BJ (cell line): Measurements from ENCODE around the gene CASP7. TPM values are rescaled to one million over a fixed set of nuclear protein-coding genes. Genes with fewer than 3 reads are reported as not detected.

Source experiments
- CTCF ChIA-PET: fragments of 350-600 bp; formaldehyde crosslinking; extraction: SDS; loops from one replicate; lab custom pipeline; 2021; ENCODE audit warnings: antibody characterized with exemption, inconsistent platforms; lab: Yijun Ruan, JAX
- POLR2A ChIA-PET: fragments of 300-600 bp; sonication (Branson Sonifier 250); formaldehyde crosslinking; extraction: SDS; loops from one replicate; lab custom pipeline; 2021; ENCODE audit warnings: antibody characterized with exemption; lab: Charles Lee
- DNase-seq: peaks from one replicate; pipeline ENCODE4 v3.0.0-alpha.2; 2011; ENCODE audit warnings: low read depth
- H3K27me3 ChIP-seq: 2 replicates; pipeline ENCODE4 v1.6.0; 2011; ENCODE audit warnings: low read length; ENCODE audit not compliant: control insufficient read depth, insufficient read depth
- H3K36me3 ChIP-seq: 2 replicates; pipeline ENCODE4 v1.5.1; 2011; ENCODE audit warnings: low read length; ENCODE audit not compliant: control insufficient read depth, insufficient read depth
- H3K4me3 ChIP-seq: 2 replicates; pipeline ENCODE4 v1.5.1; 2011; ENCODE audit warnings: low read depth, mild to moderate bottlenecking, control low read depth, low read length
- CTCF ChIP-seq: IDR thresholded peaks from 2 replicates; pipeline ENCODE4 v1.5.1; 2011; ENCODE audit warnings: low read depth, mild to moderate bottlenecking, control low read depth, inconsistent platforms, low read length, moderate library complexity; ENCODE audit not compliant: insufficient read depth
- polyA plus RNA-seq: library from polyadenylated mRNA; depleted of rRNA; stranded (reverse); fragments of >200 nt; gene quantifications from 2 replicates; pipeline ENCODE4 v1.2.3, GENCODE V29; 2011

The CASP7 gene
- polyA plus RNA-seq, 1 experiment: 22.9 TPM

GRCh38 chr10:113733635-113734034 is 53.9 kb downstream of the CASP7 start:
- no peak for DNase-seq
- H3K4me3 ChIP-seq: no peak overlapping the region
- H3K36me3 ChIP-seq: peaks cover 9% of the 10 kb centered on the region
- H3K27me3 ChIP-seq: no peaks in the 10 kb centered on the region
- no peak for TF ChIP-seq CTCF
- POLR2A ChIA-PET: no interaction called here
- CTCF ChIA-PET: interaction anchor here (0.9 to 1.9 kb wide), 2 partner anchors 10 to 27 kb away, joined by 3 to 7 read pairs; no protein-coding TSS in a partner anchor

- TF ChIP-seq CTCF: no peak
- ChIA-PET CTCF (no interaction called here), POLR2A (no interaction called here)
- no peaks in the 10 kb centered on the region for H3K27me3 ChIP-seq
- DNase-seq: no peak
- no peak overlapping the region for H3K4me3 ChIP-seq
- no peaks in the 10 kb centered on the region for H3K36me3 ChIP-seq
These were observed 56.2 kb downstream of the CASP7 start for GRCh38 chr10:113735913-113736312.

GRCh38 chr10:113736576-113736975 is 56.9 kb downstream of the CASP7 start:
- no peak for DNase-seq
- ChIA-PET POLR2A (no interaction called here), CTCF (interaction anchor here (1.0 kb wide), 1 partner anchor 13 kb away, joined by 3 read pairs; no protein-coding TSS in a partner anchor)
- TF ChIP-seq CTCF: no peak
- no peaks in the 10 kb centered on the region for H3K27me3 ChIP-seq
- no peak overlapping the region for H3K4me3 ChIP-seq
- H3K36me3 ChIP-seq: no peaks in the 10 kb centered on the region

- no peak for DNase-seq
- POLR2A ChIA-PET: no interaction called here
- H3K4me3 ChIP-seq: no peak overlapping the region
- no peak for TF ChIP-seq CTCF
- H3K27me3 ChIP-seq: no peaks in the 10 kb centered on the region
- CTCF ChIA-PET: no interaction called here
- H3K36me3 ChIP-seq: no peaks in the 10 kb centered on the region
These were observed 59.3 kb downstream of the CASP7 start for GRCh38 chr10:113739031-113739430.

- H3K27me3 ChIP-seq: no peaks in the 10 kb centered on the region
- ChIA-PET POLR2A (no interaction called here), CTCF (no interaction called here)
- DNase-seq: no peak
- H3K36me3 ChIP-seq: no peaks in the 10 kb centered on the region
- H3K4me3 ChIP-seq: no peak overlapping the region
- TF ChIP-seq CTCF: no peak
These were observed 59.9 kb downstream of the CASP7 start for GRCh38 chr10:113739577-113739976.
